ENCODE data around the gene FBN1.

DNA sequence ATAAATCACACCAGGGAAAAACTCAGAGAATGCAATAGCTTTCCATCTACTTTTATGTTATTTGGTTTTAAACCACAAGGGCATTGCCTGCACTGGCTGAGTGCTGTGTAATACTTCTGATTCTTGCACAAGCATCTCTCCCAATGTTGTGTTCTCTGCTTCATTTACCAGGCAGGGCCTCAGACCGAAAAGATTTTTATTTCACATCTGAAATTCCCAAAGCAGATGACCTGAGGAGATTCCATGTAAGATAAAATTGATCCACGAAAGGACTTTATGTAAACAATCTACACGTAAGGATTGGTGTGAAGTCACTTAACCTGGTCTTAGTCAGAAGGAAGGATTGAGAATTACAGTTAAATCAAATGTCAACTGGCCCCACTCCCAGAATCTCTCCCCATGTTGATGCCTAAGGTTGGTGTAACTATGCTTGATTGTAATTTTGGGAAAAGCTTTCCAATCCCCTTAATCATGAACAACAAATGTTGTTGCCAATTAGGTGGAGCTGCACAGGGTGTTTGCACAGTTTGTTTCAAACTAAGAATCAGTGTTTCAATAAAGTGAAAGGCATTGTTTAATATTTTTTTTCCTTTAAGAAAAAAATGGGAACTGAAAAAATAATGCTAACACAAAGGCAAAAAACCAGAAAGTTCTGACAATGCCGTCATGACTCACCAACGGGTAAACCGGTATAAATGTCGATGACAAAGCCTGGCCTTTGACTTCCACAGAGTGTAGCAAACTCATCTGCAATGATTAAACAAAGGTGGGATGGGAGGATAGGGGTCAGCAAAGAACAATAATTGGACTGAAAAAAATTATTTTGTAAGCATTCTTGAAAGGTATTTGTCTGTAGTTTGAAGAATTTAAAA is 185.7 kb downstream of the FBN1 start:
- TF ChIP-seq EZH2 (IDR thresholded peaks at IDR 0.05; ENCODE audit: borderline replicate concordance, low read depth, low read length, severe bottlenecking) (no peak), POLR2AphosphoS5 (IDR thresholded peaks at IDR 0.05; ENCODE audit: insufficient read depth, low read depth, low read length) (no peak)

Data from endothelial cell of umbilical vein (primary cell).